Upper lobe of left lung (tissue), 4 donors: ENCODE data around the gene TPBGL.

Source experiments
- POLR2A ChIP-seq, 4 donors: fragments of 450-650 bp; IDR thresholded peaks; one replicate each; pipeline ENCODE4 v1.5.1; 2016 to 2017; ENCODE audit warnings: antibody characterized with exemption in 4 of 4, mild to moderate bottlenecking in 2 of 4
- TF ChIP-seq, protein P1 (sequence below), 6 experiments: fragments of 450-650 bp in 4 of 6; fragments of 200-600 bp in 2 of 6; sonication (generic) in 2 of 6; IDR thresholded peaks; one replicate each; pipeline ENCODE4 v1.5.1; 2016 to 2019; ENCODE audit warnings: antibody characterized with exemption in 6 of 6

DNA sequence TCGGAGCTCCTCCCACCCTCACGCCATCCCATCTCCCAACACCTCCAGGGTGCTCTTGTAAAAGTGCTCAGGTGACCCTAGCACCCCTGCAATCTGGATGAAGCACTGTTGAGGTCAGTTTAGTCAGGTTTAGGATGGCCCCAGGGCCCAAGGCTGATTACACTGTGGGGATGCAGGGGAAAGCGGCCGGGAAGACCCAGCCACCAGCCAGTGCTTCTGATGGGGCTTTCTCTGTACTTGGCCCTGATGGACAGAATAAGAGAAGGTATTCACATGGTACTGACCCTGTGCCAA is 28.7 kb downstream of the TPBGL start:
- TF ChIP-seq, protein P1, sequence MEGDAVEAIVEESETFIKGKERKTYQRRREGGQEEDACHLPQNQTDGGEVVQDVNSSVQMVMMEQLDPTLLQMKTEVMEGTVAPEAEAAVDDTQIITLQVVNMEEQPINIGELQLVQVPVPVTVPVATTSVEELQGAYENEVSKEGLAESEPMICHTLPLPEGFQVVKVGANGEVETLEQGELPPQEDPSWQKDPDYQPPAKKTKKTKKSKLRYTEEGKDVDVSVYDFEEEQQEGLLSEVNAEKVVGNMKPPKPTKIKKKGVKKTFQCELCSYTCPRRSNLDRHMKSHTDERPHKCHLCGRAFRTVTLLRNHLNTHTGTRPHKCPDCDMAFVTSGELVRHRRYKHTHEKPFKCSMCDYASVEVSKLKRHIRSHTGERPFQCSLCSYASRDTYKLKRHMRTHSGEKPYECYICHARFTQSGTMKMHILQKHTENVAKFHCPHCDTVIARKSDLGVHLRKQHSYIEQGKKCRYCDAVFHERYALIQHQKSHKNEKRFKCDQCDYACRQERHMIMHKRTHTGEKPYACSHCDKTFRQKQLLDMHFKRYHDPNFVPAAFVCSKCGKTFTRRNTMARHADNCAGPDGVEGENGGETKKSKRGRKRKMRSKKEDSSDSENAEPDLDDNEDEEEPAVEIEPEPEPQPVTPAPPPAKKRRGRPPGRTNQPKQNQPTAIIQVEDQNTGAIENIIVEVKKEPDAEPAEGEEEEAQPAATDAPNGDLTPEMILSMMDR (IDR thresholded peaks at IDR 0.05): no peak
- no peak for TF ChIP-seq POLR2A (IDR thresholded peaks at IDR 0.05)
